Measurements from ENCODE around the gene ZNF792.
"Not testable (repeated sequence)": the region's sequence is repeated elsewhere in the genome, so short reads cannot be mapped to it uniquely, and the experiment has no call there.

GRCh38 chr19:34992582-34992981, 28.6 kb upstream of the ZNF792 start:
- not testable (repeated sequence) for TF ChIP-seq CTCF, POLR2A (IDR thresholded peaks at IDR 0.05)

Data from thyroid gland (tissue), 4 donors.